NCI-H2227 (cell line): ENCODE data around the gene IL1A.

Experiments
- DNase-seq: peaks from one replicate; lab custom pipeline; 2025; ENCODE audit not compliant: unreplicated experiment; lab: John Stamatoyannopoulos, UW

IL1A gene

DNA sequence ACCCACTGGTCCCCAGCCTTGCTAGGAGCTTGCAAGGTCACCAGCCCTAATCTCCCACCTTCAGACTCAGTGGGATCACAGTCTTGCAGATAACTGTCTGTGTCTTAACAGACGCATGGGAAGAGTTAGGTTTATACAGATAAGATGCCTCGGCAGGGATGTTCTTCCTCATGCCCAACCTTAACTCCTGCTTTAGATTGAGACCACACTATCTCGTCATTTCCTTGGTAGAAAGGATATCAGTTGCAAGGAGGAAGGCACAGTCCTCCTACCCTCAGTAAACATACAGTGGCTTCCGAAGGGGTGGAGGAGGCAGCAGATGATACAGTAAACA, 56.3 kb downstream of the IL1A start:
- no peak for DNase-seq

DNA sequence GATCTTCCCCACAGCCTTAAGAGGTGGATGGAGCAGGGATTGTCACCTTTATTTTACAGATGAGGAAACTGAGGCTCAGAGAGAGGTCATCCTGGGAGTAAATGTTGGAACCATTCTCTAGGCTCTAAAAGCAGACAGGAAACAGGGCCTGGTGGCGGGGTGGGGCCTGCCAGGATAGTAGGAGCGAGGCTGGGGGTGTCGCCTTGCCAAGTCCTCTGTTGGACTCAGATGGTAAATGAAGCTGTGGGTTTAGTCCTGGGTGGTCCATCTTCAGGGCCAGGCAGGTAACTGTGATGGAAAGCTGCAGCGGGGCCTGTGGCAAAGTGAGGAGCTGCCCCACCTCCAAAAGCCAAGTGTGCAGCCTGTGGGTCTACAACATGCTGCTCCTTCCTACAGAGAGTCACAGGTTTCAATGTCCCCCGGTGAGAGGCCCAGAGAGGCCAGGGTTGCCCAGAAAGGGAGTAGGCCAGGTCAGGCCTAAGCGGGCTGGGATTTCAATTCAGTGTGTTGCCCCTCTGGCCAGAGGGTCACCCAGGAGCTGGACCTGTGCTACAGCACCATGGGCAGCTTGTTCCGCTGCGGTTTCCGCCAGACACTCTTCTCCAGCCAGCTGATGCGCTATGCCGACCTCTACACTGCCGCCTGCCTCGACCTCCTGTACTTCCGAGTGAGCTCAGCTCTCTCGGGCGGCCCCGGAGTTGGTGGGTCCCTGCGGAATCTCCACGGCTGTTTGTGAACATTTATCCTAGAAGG, 56.8 kb downstream of the IL1A start:
- DNase-seq: no peak

GRCh38 chr2:112726487-112727190, 57.7 kb downstream of the IL1A start:
- peak; percentile 95 for DNase-seq

DNA sequence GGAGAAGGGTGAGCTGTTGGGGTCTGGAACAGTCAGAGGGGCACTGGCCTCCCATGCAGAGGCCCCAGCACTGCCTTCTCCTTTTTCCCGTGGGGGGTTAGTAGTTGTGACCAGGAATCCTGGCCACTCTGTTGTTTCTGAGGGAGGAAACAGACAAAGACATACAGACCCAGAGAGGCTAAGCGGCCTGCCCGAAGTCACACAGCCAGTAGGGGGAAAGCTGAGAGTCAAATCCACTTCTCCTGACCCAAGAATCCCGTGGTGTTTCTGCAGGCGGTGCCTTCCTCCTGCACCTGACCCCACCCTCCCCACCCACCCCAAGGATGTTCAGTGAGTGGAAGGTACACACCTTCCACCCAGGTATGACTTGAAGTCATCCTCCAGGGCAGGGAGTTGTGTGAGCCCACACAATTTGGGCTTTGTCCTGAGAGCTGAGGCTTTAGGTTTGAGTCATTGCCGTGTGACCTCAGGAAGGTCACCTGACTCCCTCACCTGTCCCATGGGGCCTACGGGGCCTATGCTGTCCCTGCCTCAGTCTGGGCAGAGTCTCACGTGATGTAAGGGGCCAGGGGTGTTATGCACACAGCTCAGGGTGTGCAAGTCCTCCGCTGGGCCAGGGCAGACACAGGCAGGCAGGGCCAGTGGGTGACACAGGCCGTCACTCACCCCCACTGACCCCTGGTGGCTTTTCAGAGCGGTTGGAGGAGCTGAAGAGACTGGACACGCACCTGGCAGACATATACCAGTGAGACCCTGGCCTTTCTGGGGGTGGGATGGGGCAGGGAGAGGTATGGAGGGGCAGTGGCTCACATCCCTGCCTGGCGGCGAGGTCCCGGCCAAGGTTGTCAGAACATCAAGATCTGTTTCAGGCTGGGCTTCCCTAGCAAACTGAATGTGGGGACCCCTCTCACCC, 58.5 kb downstream of the IL1A start:
- DNase-seq: no peak

GRCh38 chr2:112724591-112725525, 59.4 kb downstream of the IL1A start:
- DNase-seq: no peak

DNA sequence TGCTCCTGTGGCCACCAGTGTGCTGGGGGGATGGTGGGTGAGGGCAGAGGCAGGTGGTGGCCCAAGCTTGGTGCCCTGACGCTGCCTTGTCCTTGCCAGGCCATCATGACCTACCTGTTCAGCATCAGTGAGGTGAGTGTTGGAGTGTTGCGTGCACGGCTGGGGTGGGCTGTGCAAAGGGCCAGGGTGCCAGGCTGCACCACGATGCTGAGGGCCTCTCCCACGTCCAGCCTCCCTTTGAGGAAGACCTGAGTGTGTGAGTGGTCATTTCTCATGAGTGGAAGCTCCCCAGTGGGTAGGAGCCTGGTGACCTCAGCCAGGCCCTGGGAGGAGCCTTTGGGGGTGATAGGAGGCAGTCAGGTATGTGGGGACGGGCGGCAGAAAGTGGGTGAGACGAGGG, 60.3 kb downstream of the IL1A start:
- no peak for DNase-seq
